GM12878 (cell line): ENCODE data around the gene WNT3A.

Experiments
- ATF2 ChIP-seq: IDR thresholded peaks from 2 replicates; pipeline ENCODE4 v1.6.1; 2012; ENCODE audit warnings: low read length, inconsistent platforms
- CHD2 ChIP-seq: IDR thresholded peaks from 2 replicates; pipeline ENCODE4 v1.6.1; 2011; ENCODE audit warnings: low read depth, low read length, improper control_type of control experiment, borderline replicate concordance
- CTCF ChIP-seq, 3 experiments: IDR thresholded peaks in 2 of 3; conservative IDR thresholded peaks in 1 of 3; 2 replicates each; pipeline ENCODE4 v1.5.1; 2011; ENCODE audit warnings: low read depth in 3 of 3, low read length in 3 of 3, mild to moderate bottlenecking in 3 of 3, control low read depth in 2 of 3, moderate library complexity in 2 of 3, inconsistent platforms in 1 of 3, mixed read lengths in 1 of 3; ENCODE audit not compliant: control insufficient read depth in 2 of 3, insufficient read depth in 1 of 3; ENCODE audit errors: extremely low read depth in 1 of 3
- EP300 ChIP-seq, 2 experiments: fragments of 150-350 bp in 1 of 2; IDR thresholded peaks; 2 replicates each; pipeline ENCODE4 v1.6.1; 2011 to 2012; ENCODE audit warnings: low read depth in 2 of 2, low read length in 2 of 2, borderline replicate concordance in 1 of 2, improper control_type of control experiment in 1 of 2, inconsistent platforms in 1 of 2; ENCODE audit not compliant: control insufficient read depth in 1 of 2
- MAX ChIP-seq: IDR thresholded peaks from 2 replicates; pipeline ENCODE4 v1.6.1; 2012; ENCODE audit warnings: low read depth, low read length, improper control_type of control experiment
- NR2C2 ChIP-seq: IDR thresholded peaks from 2 replicates; pipeline ENCODE4 v1.6.1; 2011; ENCODE audit warnings: borderline replicate concordance, low read depth; ENCODE audit not compliant: control insufficient read depth, insufficient read length
- REST ChIP-seq: IDR thresholded peaks from 2 replicates; pipeline ENCODE4 v1.6.1; 2012; ENCODE audit warnings: mild to moderate bottlenecking, low read depth, low read length

- TF ChIP-seq CHD2 (no peak), NR2C2 (no peak), EP300 (IDR thresholded peaks at IDR 0.05; ENCODE audit: borderline replicate concordance in 1 of 2, control insufficient read depth in 1 of 2, low read depth in 2 of 2, low read length in 2 of 2) (no peak), MAX (no peak), REST (no peak), CTCF (IDR thresholded peaks at IDR 0.05 in 2 of 3, conservative IDR thresholded peaks at IDR 0.05 in 1 of 3; ENCODE audit: control insufficient read depth in 2 of 3, extremely low read depth in 1 of 3, insufficient read depth in 1 of 3, low read depth in 3 of 3, low read length in 3 of 3) (no peak), ATF2 (no peak)
These were observed 98.6 kb downstream of the WNT3A start for GRCh38 chr1:228105270-228105995.
